Activated naive CD4-positive, alpha-beta T cell treated with Interleukin-2 at 50 U/mL for 16 hours (primary cell): Measurements from ENCODE around the gene PPP1R9A.

Source experiments
- DNase-seq: peaks from one replicate; pipeline ENCODE4 v3.0.0-alpha.2; 2020

Gene PPP1R9A

DNA sequence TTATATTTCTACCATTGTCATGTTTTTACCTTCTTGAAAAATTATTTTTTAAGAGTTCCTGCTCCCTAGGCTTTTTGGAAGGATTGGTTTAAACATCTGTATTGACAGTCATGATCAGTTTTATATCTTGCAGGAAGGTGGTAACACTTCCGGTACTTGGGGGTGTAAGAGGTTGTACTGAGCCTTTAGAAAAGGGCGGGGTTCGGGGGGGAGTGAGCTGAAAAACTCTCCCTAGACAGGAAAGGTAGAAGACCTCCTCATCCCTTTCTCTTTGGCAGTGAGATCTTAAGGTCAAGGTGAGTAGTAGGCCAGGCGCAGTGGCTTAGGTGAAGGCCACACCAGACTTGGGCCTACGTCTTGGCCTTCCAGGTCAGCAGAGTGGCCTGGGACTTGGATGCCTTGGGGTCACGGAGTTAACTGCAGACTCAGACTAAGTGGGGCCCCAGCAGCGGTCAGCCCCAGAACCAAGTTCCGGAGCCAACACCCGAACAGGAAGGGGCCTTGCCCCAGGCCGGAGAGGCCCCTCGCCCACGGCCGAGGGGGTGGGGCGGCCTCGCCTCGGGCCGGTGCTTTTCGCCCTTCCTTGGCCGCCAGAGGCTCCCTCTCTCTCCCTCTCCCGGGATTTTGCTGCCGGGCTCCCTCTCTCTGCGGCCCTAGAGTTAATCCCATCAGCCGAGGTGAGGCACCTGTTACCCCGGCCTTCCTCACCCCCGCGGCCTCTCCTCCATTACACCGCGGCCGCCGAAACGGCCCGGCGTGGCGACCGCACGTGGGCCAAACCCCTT is at the start of gene PPP1R9A:
PPP1R9A (plus strand) TSS at position 569 of the 785 bp plus-strand sequence. CDS start 2,520 bp downstream, outside the sequence.
- DNase-seq: no peak

DNA sequence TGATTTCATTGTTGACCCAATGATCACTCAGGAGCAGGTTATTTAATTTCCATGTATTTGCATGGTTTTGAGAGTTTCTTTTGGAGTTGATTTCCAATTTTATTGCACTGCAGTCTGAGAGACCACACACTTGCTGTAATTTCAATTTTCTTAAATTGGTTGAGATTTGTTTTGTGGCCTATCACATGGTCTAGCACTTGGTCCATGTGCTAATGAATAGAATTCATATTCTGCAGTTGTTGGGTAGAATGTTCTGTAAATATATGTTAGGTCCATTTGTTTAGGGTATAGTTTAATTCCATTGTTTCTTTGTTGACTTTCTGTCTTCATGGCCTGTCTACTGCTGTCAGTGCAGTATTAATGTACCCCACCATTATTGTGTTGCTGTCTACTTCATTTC is 36.3 kb upstream of the PPP1R9A start:
- no peak for DNase-seq

DNA sequence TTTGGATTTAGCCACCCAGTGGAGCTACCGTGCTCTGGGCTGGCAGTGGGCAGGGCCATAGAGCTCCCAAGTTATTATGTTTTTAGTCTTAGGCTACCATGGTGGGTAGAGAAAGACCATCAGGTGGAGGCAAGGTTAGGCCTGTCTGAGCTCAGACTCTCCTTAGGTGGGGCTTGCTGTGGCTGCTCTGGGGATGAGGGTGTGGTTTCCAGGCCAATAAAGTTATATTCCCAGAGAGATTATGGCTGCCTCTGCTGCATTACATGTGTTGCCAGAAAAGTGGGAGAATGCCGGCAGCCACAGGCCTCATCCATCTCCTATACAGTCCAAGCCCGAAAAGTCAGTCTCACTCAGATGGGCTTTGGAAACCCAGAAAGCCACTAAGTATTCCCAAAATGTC is 34.2 kb upstream of the PPP1R9A start:
- no peak for DNase-seq

- no peak for DNase-seq
Observed at GRCh38 chr7:94874036-94874785, 33.2 kb upstream of the PPP1R9A start.

- DNase-seq: no peak
Observed at GRCh38 chr7:94875201-94875600, 32.2 kb upstream of the PPP1R9A start.

DNA sequence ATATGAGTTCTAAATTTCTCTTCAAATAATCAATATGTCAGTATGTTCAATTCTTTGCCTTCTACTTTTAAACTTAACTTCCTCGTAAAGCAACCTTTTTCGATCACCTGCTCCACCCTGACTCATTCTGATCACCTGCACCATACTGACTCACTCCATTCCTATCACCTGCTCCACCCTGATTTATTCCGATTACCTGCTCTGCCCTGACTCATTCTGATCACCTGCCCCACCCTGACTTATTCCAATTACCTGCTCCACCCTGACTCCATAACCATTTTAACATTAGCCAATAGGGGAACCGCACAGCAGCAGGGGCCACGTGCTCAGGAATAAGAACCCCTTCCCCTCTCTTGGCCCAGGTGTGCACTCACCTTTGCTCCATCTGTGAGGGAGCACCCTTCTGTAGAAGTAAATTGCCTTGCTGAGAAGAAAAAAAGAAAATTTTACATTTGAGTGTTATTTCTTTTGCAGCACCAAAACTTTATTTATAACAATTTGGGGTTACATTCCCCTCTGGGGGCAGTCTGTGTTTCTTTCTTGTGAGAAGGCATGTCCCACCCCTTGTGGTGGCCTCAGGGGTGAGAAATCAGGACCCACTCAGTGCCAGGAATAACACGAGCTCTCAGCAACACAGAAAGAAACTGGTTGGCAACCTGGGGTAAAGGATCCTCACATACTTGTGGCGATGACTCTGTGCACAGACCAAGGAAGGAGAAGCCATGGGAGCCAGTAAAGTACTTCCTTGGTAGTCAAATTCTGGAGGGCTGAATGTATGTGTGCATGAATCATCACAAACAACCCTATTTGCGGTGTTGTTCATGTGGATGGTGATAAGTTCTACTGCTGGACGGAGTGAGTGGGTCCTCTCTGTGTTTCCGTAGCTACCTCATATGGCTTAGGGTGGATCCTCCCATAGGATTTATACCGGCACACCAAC is 29.4 kb upstream of the PPP1R9A start:
- DNase-seq: no peak

DNA sequence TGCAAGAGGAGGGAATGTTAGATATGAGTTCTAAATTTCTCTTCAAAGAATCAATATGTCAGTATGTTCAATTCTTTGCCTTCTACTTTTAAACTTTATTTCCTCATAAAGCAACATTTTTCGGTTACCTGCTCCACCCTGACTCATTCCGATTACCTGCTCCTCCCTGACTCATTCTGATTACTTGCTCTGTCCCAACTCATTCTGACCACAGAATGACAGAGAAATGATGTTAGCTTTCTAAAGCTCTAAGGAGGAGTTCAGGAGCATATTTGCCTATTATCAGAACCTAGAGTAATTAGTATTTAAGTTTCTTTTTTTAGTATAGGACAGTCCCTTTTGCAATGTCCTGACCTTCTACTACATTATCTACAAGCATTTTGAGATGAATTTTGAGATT is 24.5 kb upstream of the PPP1R9A start:
- no peak for DNase-seq

DNA sequence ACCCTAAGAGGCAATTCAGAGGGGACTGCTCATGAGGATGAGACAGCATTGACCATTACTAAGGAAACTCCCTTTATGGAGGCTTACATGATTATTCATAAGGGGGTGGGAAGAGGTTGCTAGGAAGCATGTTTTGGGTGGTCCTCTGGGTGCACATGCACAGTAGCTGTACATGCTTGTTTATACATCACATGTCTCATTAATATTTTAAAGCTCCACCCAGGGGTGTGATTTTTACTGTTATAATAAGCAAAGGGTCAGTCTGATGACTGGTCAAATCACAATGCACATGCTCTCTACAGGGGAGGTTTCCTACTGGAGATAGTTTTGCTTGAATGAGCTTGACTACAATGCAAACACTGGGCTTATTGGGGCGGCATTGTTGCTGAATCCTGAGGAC is 23.8 kb upstream of the PPP1R9A start:
- DNase-seq: no peak

DNA sequence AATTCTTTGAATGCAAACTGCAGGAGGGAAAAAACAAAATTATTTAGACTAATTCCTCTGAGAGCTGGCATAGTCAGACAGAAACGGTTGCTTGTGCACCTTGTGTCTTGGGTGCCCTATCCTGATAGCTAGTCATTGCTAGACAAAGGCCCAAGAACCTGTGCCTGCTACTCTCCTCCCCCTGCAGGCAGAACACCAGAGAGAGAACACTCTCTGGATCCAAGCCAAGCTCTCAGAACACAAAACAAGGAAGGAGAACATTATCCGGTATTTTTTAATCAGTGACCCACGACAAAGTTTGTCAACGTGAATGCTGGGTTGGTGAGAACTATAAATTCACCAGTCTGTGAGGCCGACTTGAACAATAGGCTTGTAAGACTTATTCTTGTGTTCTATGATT is 18.8 kb upstream of the PPP1R9A start:
- no peak for DNase-seq

DNA sequence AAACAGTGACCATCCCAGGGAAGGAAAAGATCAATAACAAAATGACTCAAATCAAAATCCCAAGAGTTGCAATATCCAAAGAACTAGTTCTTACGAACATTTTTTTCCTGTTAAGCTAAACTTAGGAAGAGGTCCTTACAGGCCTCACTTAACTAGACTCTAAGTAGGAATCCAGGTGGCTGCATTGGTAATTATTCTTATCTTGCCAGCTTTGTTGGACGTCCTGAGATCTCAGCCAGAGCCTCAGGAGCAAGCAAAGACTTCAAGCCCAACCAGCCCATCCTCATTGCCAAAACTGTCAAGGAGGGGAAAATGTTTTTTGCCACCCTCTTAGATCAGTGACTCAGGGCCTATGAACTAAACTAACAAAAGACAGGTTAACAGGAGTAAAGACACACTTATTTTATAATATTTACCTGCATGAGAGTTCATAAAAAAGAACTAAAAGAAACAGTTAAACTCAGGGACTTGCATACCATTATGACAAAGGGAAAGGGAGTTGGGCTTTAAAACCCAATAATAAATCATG is 18.3 kb upstream of the PPP1R9A start:
- DNase-seq: no peak

- DNase-seq: no peak
Observed at GRCh38 chr7:94890216-94890615, 17.2 kb upstream of the PPP1R9A start.

DNA sequence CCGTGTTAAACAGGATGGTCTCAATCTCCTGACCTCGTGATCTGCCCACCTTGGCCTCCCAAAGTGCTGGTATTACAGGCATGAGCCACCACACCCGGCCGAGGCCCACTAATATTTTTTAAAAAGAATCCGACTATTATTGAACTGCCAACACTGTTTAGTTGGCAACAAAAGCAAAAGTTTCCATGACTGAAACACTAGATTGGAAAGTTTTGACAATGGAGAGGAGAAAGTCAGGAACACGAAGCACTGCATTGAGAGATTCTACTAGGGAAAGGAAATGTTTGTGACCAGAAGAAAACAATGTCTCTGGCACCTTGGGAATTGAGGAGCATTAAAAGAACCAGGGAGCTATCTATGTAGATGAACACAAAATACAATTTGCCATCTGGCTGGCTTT is 13.7 kb upstream of the PPP1R9A start:
- no peak for DNase-seq

DNA sequence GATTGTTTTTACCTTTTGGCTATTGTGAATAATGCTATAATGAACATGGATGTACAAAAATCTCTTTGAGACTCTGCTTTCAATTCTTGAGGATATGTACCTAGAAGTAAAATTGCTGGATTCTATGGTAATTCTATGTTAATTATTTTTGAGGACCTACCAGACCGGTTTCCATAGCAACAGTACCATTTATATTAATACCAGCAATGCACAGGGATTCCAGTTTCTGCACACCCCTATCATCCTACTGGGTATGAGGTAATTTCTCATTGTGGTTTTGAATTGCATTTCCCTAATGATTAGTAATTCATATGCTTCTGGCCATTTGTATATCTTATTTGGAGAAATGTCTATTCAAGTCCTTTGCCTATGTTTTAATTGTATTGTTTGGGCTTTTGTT is 9.9 kb upstream of the PPP1R9A start:
- no peak for DNase-seq

GRCh38 chr7:94898340-94898739 is 9.1 kb upstream of the PPP1R9A start:
- DNase-seq: no peak

- no peak for DNase-seq
Observed at GRCh38 chr7:94901981-94902380, 5.4 kb upstream of the PPP1R9A start.

DNA sequence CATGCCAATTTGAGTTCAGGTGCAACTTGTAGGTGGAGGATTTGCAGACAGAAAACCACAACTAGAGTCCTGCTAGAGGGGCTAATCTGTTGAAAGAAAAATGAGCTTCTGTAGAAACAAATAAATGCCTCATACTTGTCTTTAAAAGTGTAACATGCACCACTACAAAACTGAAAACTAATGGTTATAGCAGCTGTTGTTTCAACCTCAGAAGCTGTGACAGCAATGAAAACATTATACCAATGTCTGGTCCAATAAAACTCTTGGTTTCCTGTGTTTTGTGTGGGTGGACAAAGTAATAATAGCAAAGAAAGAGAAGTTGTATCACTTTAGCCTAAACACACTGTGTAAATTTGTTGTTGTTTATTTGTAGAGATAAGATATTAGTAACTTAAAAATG is 3.4 kb upstream of the PPP1R9A start:
- DNase-seq: no peak

- no peak for DNase-seq
Observed at GRCh38 chr7:94904982-94905381, 2.4 kb upstream of the PPP1R9A start.

DNA sequence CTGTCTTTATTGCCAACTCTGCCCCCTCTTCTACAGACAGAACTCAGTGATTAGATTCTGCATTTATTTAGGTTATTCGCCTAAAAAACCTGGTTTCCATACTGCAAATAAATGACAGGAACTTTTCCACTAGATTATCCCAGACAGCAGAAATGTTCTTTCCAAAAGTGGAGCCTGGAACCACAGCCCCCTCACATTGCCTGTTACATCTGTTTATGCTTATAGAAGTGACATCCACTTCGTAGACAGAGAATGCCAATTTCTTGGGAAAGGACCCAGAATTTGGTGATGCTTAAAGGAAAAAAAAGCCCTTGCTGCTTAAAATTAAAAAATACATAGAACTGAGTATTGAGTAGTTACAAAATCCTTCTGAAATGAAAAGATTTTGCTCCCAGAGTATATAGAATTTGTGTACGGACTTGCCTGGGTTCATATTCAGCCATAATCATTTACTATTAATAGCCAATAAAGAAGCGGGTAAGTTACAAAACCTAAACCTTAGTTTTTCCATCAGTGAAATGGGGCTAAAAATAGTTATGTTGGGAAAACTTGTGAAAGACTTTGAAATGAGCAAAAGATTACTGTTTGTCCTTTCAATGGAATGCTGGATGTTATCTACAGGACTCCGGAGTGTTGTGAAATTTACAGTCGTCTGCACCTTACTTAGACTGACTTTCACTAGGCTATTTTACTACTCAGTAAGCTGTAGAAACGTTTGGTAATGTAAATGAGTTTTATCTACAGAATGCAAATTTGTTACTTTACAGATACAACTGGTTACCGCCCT is 1.1 kb upstream of the PPP1R9A start:
- no peak for DNase-seq

- no peak for DNase-seq
Observed at GRCh38 chr7:94907811-94908322, 473 bp downstream of the PPP1R9A start.

- no peak for DNase-seq
Observed at GRCh38 chr7:94908323-94909178, 1.2 kb downstream of the PPP1R9A start.

- DNase-seq: no peak
Observed at GRCh38 chr7:94909179-94909466, 1.7 kb downstream of the PPP1R9A start.
